A549 (cell line): ENCODE results near the gene RPL35. TPM values are rescaled to one million over a fixed set of nuclear protein-coding genes. Genes with fewer than 3 reads are reported as not detected.

Experiments
- ATAC-seq, 2 experiments: fragments of 200-7000 bp in 1 of 2; fragments of >200 bp in 1 of 2; cut with Nextera tagmentation in 1 of 2; cut with Tn5 transposase in 1 of 2; 3 replicates each; pipeline versions ENCODE4 v1.8.0 to v1.9.1; 2018 to 2020; ENCODE audit warnings: mild to moderate bottlenecking in 1 of 2, moderate library complexity in 1 of 2
- CTCF ChIA-PET: fragments of 300-600 bp; sonication (Branson Sonifier 250); formaldehyde crosslinking; extraction: SDS; loops from one replicate; lab custom pipeline; 2021; ENCODE audit warnings: antibody characterized with exemption, inconsistent platforms; lab: Yijun Ruan, JAX
- POLR2A ChIA-PET: fragments of 350-600 bp; formaldehyde crosslinking; extraction: SDS; loops from one replicate; lab custom pipeline; 2021; ENCODE audit warnings: antibody characterized with exemption, inconsistent platforms; lab: Yijun Ruan, JAX
- DNase-seq, 2 experiments: peaks; one replicate each; pipeline versions ENCODE4 v3.0.0 to v3.0.0-alpha.2; 2011 to 2016; ENCODE audit warnings: low read depth in 1 of 2, low spot score in 1 of 2
- FAIRE-seq: peaks from 2 replicates; lab custom pipeline; 2011; peaks lifted over from hg19 to GRCh38; lab: Jason Lieb, UNC
- H3K27ac ChIP-seq, 2 experiments: fragments of >200 bp; sonication (Bioruptor Twin); formaldehyde crosslinking; 3 replicates each; pipeline ENCODE4 v1.5.1; 2016 to 2017
- H3K4me1 ChIP-seq: fragments of >200 bp; sonication (Bioruptor Twin); formaldehyde crosslinking; 3 replicates; pipeline ENCODE4 v1.6.1; 2016
- H3K4me2 ChIP-seq: fragments of >200 bp; sonication (Bioruptor Twin); formaldehyde crosslinking; 3 replicates; pipeline ENCODE4 v1.6.1; 2016
- H3K4me3 ChIP-seq: fragments of >200 bp; sonication (Bioruptor Twin); formaldehyde crosslinking; 3 replicates; pipeline ENCODE4 v1.5.1; 2016
- H3K9me3 ChIP-seq: fragments of >200 bp; sonication (Bioruptor Twin); formaldehyde crosslinking; 3 replicates; pipeline ENCODE4 v1.6.1; 2016
- CBX2 ChIP-seq: fragments of 200-600 bp; sonication (generic); IDR thresholded peaks from 2 replicates; pipeline ENCODE4 v1.6.1; 2016; ENCODE audit warnings: low read depth, mild to moderate bottlenecking, borderline replicate concordance
- CHD2 ChIP-seq: fragments of 150-350 bp; IDR thresholded peaks from 2 replicates; pipeline ENCODE4 v1.6.1; 2014; ENCODE audit warnings: low read length; ENCODE audit not compliant: partially characterized antibody
- EP300 ChIP-seq, 2 experiments: fragments of >200 bp; sonication (Bioruptor Twin); formaldehyde crosslinking; IDR thresholded peaks; 2 replicates in 1 of 2; 3 replicates in 1 of 2; pipeline ENCODE4 v1.6.1; 2016 to 2017
- ESRRA ChIP-seq: fragments of 150-350 bp; IDR thresholded peaks from 2 replicates; pipeline ENCODE4 v1.6.1; 2014; ENCODE audit warnings: mild to moderate bottlenecking, low read length, borderline replicate concordance
- GATA3 ChIP-seq: IDR thresholded peaks from 2 replicates; pipeline ENCODE4 v1.6.1; 2012; ENCODE audit warnings: borderline replicate concordance
- JUN ChIP-seq, 2 experiments: fragments of >200 bp; sonication (Bioruptor Twin); formaldehyde crosslinking; IDR thresholded peaks; 2 replicates in 1 of 2; 3 replicates in 1 of 2; pipeline ENCODE4 v1.6.1; 2016 to 2017
- MAX ChIP-seq: IDR thresholded peaks from 2 replicates; pipeline ENCODE4 v1.6.1; 2012
- MYC ChIP-seq: IDR thresholded peaks from 2 replicates; pipeline ENCODE4 v1.6.1; 2012; ENCODE audit warnings: mild to moderate bottlenecking, inconsistent platforms, low read length, improper control_type of control experiment, borderline replicate concordance
- NFE2L2 ChIP-seq: fragments of 150-350 bp; conservative IDR thresholded peaks from 2 replicates; pipeline ENCODE4 v1.6.1; 2014; ENCODE audit warnings: low read length
- PBX3 ChIP-seq: IDR thresholded peaks from 2 replicates; pipeline ENCODE4 v1.6.1; 2012
- PHF8 ChIP-seq: fragments of 200-600 bp; sonication (generic); IDR thresholded peaks from 2 replicates; pipeline ENCODE4 v1.6.1; 2016; ENCODE audit warnings: low read depth, mild to moderate bottlenecking, antibody characterized with exemption, moderate library complexity, borderline replicate concordance
- POLR2A ChIP-seq: IDR thresholded peaks from 2 replicates; pipeline ENCODE4 v1.6.1; 2012; ENCODE audit warnings: mild to moderate bottlenecking, low read length
- RAD21 ChIP-seq, 2 experiments: fragments of >200 bp in 1 of 2; sonication (Bioruptor Twin) in 1 of 2; formaldehyde crosslinking in 1 of 2; IDR thresholded peaks in 1 of 2; conservative IDR thresholded peaks in 1 of 2; 2 replicates in 1 of 2; 3 replicates in 1 of 2; pipeline ENCODE4 v1.6.1; 2012 to 2018; ENCODE audit warnings: inconsistent platforms in 1 of 2
- RCOR1 ChIP-seq: fragments of 150-350 bp; IDR thresholded peaks from 2 replicates; pipeline ENCODE4 v1.6.1; 2014; ENCODE audit warnings: antibody characterized with exemption, low read length, low read depth
- SREBF2 ChIP-seq: fragments of 450-650 bp; IDR thresholded peaks from 2 replicates; pipeline ENCODE4 v1.6.1; 2014; ENCODE audit warnings: mild to moderate bottlenecking, moderate library complexity
- TFCP2L1 ChIP-seq: fragments of 250-450 bp; sonication (Bioruptor Pico); IDR thresholded peaks from 2 replicates; pipeline ENCODE4 v1.5.0; 2021; ENCODE audit warnings: mild to moderate bottlenecking
- WGBS: methylation state at CpG from one replicate; pipeline ENCODE4 v1.1.6; 2017; ENCODE audit errors: missing lambda C conversion rate; 5-methylcytosine and 5-hydroxymethylcytosine counted together
- polyA plus RNA-seq, 4 experiments: library from polyadenylated mRNA; depleted of rRNA in 3 of 4; stranded (reverse); fragments of >200 nt; fragmentation: RNase III in 1 of 4; extraction: RNeasy Plus Mini Kit Qiagen cat#74134 plus additional on column Dnase treatment in 1 of 4; gene quantifications; 2 replicates in 3 of 4; 3 replicates in 1 of 4; pipeline ENCODE4 v1.2.3, GENCODE V29; 2011 to 2017
- TF ChIP-seq, protein P1 (sequence below): IDR thresholded peaks from 2 replicates; pipeline ENCODE4 v1.6.1; 2012; ENCODE audit warnings: low read depth, borderline replicate concordance
- TF ChIP-seq, protein P2 (sequence below): fragments of >200 bp; sonication (Bioruptor Twin); formaldehyde crosslinking; IDR thresholded peaks from 3 replicates; pipeline ENCODE4 v1.6.1; 2016
- TF ChIP-seq, protein P3 (sequence below): fragments of >200 bp; sonication (Bioruptor Twin); formaldehyde crosslinking; IDR thresholded peaks from 3 replicates; pipeline ENCODE4 v1.5.1; 2016

The RPL35 gene
- polyA plus RNA-seq, 2 of the 4 experiments (the other 2 are of a cell fraction), result 2,307 to 3,076 TPM

DNA sequence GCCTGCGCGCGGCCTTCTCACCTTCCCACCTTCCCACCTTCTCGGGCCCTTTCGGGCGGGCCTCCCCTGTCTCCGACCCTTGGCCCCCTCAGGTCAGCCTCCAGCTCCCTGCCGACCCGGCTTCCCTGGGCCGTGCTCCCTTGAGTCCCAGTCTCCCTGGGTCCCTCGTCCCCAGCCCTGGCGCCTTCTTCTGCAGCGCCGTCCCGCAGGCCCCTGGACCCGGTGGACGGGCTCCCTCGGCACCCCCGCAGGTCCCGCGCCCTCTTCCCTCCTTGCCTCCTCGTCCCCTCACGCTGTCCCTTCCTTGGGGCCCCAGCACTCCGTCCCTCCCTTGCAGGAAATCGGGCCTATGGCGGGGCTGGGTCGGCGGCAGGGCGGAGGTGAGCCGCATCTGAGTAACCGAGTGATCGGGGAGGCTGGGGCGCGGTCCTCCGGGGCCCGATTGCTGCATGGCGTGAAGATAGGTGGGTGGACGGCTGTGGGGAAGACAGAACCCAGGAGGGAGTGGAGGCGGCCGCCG, 7.8 kb upstream of the RPL35 start:
- Histone ChIP-seq H3K4me2 (peak overlapping the region; percentile 97), H3K9me3 (no peaks in the 10 kb centered on the region), H3K4me1 (peaks cover 37% of the 10 kb centered on the region; the same call in 2 of the 3 replicates), H3K4me3 (peak overlapping the region; percentile 100), H3K27ac (peak overlapping the region; percentile 98 to 100)
- ATAC-seq, result peak; percentile 33 to 46
- 1% methylated on average over 33 of the region's 41 CpGs for WGBS
- ChIA-PET POLR2A (interaction anchor here (1.0 to 1.3 kb wide), 2 partner anchors 9 to 13 kb away, joined by 3 read pairs; partner anchors contain the start of gene RPL35), CTCF (interaction anchor here (1.4 to 1.8 kb wide), 4 partner anchors 13 to 92 kb away, joined by 3 to 7 read pairs (median 4); partner anchors contain the start of genes OLFML2A and WDR38)
- no peak for DNase-seq
- TF ChIP-seq RCOR1 (no peak), NFE2L2 (no peak), EP300 (IDR thresholded peaks at IDR 0.05) (no peak), PHF8 (peak; percentile 41; the same call in 1 of the 2 replicates)
- FAIRE-seq, result no peak

DNA sequence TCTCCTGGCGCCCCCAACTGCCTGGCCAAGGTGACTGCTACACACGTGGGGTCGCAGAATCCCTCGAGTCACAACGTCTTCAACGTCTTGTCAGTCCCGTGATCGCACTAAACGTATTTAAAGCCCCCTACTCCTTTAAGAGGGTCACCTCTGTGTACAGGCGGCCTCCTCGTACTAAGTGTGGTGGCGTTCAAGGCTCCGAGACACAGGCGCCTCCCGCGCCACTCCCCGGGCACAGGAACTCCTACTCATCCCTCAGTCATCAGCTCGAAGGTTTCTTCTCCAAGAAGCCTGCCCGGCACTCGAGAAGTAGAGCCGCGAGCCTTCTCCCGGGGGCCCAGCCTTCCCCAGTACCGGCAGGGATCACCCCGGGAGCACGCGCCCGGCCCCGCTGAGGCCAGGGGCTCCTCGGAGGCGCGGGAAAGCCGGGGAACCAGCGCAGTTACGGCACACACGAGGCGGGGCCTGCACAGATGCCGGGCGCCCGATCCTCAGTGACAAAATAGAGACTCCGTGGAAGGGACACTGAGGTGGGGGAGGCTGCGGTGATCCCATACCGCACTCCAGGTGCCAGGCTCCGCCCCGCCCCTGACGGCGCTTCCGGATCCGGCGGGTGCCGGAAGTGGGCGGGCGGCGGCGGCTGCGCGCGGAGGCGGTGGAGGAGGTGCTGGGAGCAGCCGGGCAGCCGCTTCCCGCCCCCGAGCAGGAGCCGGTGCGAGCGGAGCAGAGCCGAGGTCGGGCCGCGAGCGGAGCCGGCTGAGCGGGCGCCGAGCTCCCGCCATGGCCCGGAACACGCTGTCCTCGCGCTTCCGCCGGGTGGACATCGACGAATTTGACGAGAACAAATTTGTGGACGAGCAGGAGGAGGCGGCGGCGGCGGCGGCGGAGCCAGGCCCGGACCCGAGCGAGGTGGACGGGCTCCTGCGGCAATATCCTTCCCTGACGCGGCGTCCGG, 7.0 kb upstream of the RPL35 start:
- CTCF ChIA-PET, result interaction anchor here (0.7 to 1.8 kb wide), 4 partner anchors 12 to 91 kb away, joined by 3 to 7 read pairs (median 3); partner anchors contain the start of genes OLFML2A and WDR38
- no peak for FAIRE-seq
- DNase-seq, result peak; percentile 84 to 95
- Histone ChIP-seq H3K27ac (peak overlapping the region; percentile 98 to 100), H3K4me1 (peaks cover 38% of the 10 kb centered on the region; the same call in 2 of the 3 replicates), H3K4me2 (peak overlapping the region; percentile 97), H3K4me3 (peak overlapping the region; percentile 100), H3K9me3 (no peaks in the 10 kb centered on the region)
- no peak for TF ChIP-seq CBX2
- no peak for TF ChIP-seq SREBF2
- TF ChIP-seq NFE2L2, result no peak
- 0 out of 2 replicates have a peak, but pooled peaks have one; percentile 36 for TF ChIP-seq MYC
- TF ChIP-seq JUN (IDR thresholded peaks at IDR 0.05), result peak; percentile 95 to 96
- TF ChIP-seq EP300 (IDR thresholded peaks at IDR 0.05), result no peak
- TF ChIP-seq, protein P1, sequence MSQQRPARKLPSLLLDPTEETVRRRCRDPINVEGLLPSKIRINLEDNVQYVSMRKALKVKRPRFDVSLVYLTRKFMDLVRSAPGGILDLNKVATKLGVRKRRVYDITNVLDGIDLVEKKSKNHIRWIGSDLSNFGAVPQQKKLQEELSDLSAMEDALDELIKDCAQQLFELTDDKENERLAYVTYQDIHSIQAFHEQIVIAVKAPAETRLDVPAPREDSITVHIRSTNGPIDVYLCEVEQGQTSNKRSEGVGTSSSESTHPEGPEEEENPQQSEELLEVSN, result peak; percentile 76; the same call in 1 of the 2 replicates
- 0 out of 2 replicates have a peak, but pooled peaks have one; percentile 50 for TF ChIP-seq PBX3
- TF ChIP-seq ESRRA, result no peak
- no peak for TF ChIP-seq RAD21 (conservative IDR thresholded peaks at IDR 0.05 in 1 of 2, IDR thresholded peaks at IDR 0.05 in 1 of 2)
- TF ChIP-seq POLR2A, result peak; percentile 78
- TF ChIP-seq GATA3, result peak; percentile 12; the same call in 1 of the 2 replicates
- TF ChIP-seq, protein P2, sequence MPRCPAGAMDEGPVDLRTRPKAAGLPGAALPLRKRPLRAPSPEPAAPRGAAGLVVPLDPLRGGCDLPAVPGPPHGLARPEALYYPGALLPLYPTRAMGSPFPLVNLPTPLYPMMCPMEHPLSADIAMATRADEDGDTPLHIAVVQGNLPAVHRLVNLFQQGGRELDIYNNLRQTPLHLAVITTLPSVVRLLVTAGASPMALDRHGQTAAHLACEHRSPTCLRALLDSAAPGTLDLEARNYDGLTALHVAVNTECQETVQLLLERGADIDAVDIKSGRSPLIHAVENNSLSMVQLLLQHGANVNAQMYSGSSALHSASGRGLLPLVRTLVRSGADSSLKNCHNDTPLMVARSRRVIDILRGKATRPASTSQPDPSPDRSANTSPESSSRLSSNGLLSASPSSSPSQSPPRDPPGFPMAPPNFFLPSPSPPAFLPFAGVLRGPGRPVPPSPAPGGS, result peak; percentile 86
- TF ChIP-seq PHF8, result peak; percentile 48; the same call in 1 of the 2 replicates
- TF ChIP-seq TFCP2L1 (CRISPR knock-in tag), result 0 out of 2 replicates have a peak, but pooled peaks have one; percentile 60
- peak; percentile 71 for TF ChIP-seq MAX
- no peak for TF ChIP-seq CHD2
- TF ChIP-seq, protein P3, sequence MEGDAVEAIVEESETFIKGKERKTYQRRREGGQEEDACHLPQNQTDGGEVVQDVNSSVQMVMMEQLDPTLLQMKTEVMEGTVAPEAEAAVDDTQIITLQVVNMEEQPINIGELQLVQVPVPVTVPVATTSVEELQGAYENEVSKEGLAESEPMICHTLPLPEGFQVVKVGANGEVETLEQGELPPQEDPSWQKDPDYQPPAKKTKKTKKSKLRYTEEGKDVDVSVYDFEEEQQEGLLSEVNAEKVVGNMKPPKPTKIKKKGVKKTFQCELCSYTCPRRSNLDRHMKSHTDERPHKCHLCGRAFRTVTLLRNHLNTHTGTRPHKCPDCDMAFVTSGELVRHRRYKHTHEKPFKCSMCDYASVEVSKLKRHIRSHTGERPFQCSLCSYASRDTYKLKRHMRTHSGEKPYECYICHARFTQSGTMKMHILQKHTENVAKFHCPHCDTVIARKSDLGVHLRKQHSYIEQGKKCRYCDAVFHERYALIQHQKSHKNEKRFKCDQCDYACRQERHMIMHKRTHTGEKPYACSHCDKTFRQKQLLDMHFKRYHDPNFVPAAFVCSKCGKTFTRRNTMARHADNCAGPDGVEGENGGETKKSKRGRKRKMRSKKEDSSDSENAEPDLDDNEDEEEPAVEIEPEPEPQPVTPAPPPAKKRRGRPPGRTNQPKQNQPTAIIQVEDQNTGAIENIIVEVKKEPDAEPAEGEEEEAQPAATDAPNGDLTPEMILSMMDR, result peak; percentile 35; the same call in 1 of the 3 replicates
- 1% methylated on average over 73 of the region's 101 CpGs for WGBS
- peak; percentile 94 to 95 for ATAC-seq
- POLR2A ChIA-PET, result interaction anchor here (1.0 to 1.3 kb wide), 3 partner anchors 8 to 91 kb away, joined by 3 read pairs; partner anchors contain the start of genes OLFML2A and RPL35
